Adrenal gland (tissue), 12 donors: ENCODE measurements around the gene BEND6. TPM values are rescaled to one million over a fixed set of nuclear protein-coding genes. Genes with fewer than 3 reads are reported as not detected.
"Not testable (repeated sequence)": the region's sequence is repeated elsewhere in the genome, so short reads cannot be mapped to it uniquely, and the experiment has no call there.

Experiments used
- DNase-seq, 7 donors: peaks; one replicate each; pipeline ENCODE4 v3.0.0-alpha.2; 2019 to 2020
- H3K27ac ChIP-seq, 5 donors: fragments of 200-600 bp; sonication (generic) in 4 of 5; 1 replicate in 3 of 5; 2 replicates in 2 of 5; pipeline versions ENCODE4 v1.5.1 to v1.8.0; 2016 to 2020; ENCODE audit warnings: mild to moderate bottlenecking in 1 of 5
- H3K27me3 ChIP-seq: fragments of 200-600 bp; 2 replicates; pipeline ENCODE4 v1.8.0; 2021
- H3K36me3 ChIP-seq, 2 donors: fragments of 200-600 bp; replicated peaks in 1 of 2; 1 replicate in 1 of 2; 2 replicates in 1 of 2; pipeline versions ENCODE4 v1.5.1 to v1.8.0; 2018 to 2022
- H3K4me1 ChIP-seq, 2 donors: fragments of 200-600 bp; replicated peaks in 1 of 2; 1 replicate in 1 of 2; 2 replicates in 1 of 2; pipeline versions ENCODE4 v1.5.1 to v1.8.0; 2018 to 2021
- H3K4me3 ChIP-seq, 4 donors: fragments of 200-600 bp; sonication (generic) in 3 of 4; one replicate each; pipeline ENCODE4 v1.5.1; 2016 to 2018
- H3K9me3 ChIP-seq, 3 donors: fragments of 200-600 bp; sonication (generic) in 1 of 3; replicated peaks in 1 of 3; 1 replicate in 2 of 3; 2 replicates in 1 of 3; pipeline versions ENCODE4 v1.5.1 to v1.8.0; 2016 to 2021
- POLR2A ChIP-seq, 2 donors: fragments of 450-650 bp; IDR thresholded peaks; one replicate each; pipeline ENCODE4 v1.6.1; 2017; ENCODE audit warnings: antibody characterized with exemption in 2 of 2, mild to moderate bottlenecking in 2 of 2, moderate library complexity in 1 of 2
- WGBS, 4 donors: extraction: QIAGEN DNeasy Blood & Tissue Kit in 2 of 4; methylation state at CpG; one replicate each; pipeline versions ENCODE4 v1.1.5 to v1.1.7; 2013 to 2017; 5-methylcytosine and 5-hydroxymethylcytosine counted together
- intact Hi-C, 2 donors: fragments of 100-400 bp; cut with DNase I; formaldehyde crosslinking; loops; one replicate each; pipeline versions ENCODE4 v1.14.1 to v1.15.0; 2022 to 2023
- polyA plus RNA-seq, 3 donors: library from polyadenylated mRNA; stranded (reverse); fragments of 200-250 nt in 2 of 3; fragments of 350-450 nt in 1 of 3; fragmentation: Illumina TruSeq in 1 of 3; extraction: RNeasy Lipid Tissue Mini Kit (QIAGEN cat#74804) in 1 of 3; gene quantifications; one replicate each; pipeline ENCODE4 v1.2.3, GENCODE V29; 2013 to 2014
- total RNA-seq, 9 donors: library from RNA; depleted of rRNA in 4 of 9; stranded (reverse); fragments of >200 nt in 4 of 9; fragments of 120-200 nt in 1 of 9; fragmentation: NEBNext Ultra II Directional in 1 of 9; extraction: Animal tissue kit (Norgen Biotek cat#: 25700) in 1 of 9; gene quantifications; one replicate each; pipeline versions ENCODE4 v1.1.0 to v1.2.4, GENCODE V29; 2013 to 2023
- TF ChIP-seq, protein P1 (sequence below), 6 experiments: fragments of 450-650 bp in 4 of 6; fragments of 200-600 bp in 2 of 6; sonication (generic) in 1 of 6; IDR thresholded peaks; 1 replicate in 5 of 6; 2 replicates in 1 of 6; pipeline versions ENCODE4 v1.5.1 to v1.8.0; 2016 to 2021; ENCODE audit warnings: antibody characterized with exemption in 6 of 6, mild to moderate bottlenecking in 2 of 6, moderate library complexity in 1 of 6
- donor health status: healthy with polysubstance abuse.
- donor health status: Bipolar disorder and iron deficiency.
- donor health status: DM: yes; HTN: yes; CAD: no.
- donor health status: DM: no; HTN: no; CAD: no.
- donor health status: DM: no; HTN: no; CAD: no.
- donor health status: DM: yes; HTN: yes; CAD: no.

The BEND6 gene
- total and polyA plus RNA-seq, 12 donors, result 0.67 to 6.0 (median 1.2) TPM; not detected in 1

DNA sequence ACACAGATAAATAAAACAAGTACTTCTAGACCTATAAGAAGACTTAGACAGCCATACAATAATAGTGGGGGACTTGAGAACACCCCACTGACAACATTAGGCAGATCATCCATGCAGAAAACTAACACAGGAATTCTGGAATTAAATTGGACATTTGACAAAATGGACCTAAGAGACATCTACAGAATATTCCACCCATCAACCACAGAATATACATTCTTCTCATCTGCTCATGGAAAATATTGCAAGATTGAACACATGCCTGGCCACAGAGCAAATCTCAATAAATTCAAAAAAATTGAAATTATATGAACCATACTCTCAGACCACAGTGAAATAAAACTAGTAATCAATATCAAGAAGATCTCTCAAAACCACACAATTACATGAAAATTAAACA, 47.3 kb downstream of the BEND6 start:
- intact Hi-C loops, result no loop called here
- Histone ChIP-seq H3K27me3 (no peaks in the 10 kb centered on the region), H3K36me3 (no peaks in the 10 kb centered on the region), H3K4me1 (no peaks in the 10 kb centered on the region), H3K9me3 (no peaks in the 10 kb centered on the region), H3K4me3 (no peak overlapping the region), H3K27ac (no peak overlapping the region)
- TF ChIP-seq, protein P1, sequence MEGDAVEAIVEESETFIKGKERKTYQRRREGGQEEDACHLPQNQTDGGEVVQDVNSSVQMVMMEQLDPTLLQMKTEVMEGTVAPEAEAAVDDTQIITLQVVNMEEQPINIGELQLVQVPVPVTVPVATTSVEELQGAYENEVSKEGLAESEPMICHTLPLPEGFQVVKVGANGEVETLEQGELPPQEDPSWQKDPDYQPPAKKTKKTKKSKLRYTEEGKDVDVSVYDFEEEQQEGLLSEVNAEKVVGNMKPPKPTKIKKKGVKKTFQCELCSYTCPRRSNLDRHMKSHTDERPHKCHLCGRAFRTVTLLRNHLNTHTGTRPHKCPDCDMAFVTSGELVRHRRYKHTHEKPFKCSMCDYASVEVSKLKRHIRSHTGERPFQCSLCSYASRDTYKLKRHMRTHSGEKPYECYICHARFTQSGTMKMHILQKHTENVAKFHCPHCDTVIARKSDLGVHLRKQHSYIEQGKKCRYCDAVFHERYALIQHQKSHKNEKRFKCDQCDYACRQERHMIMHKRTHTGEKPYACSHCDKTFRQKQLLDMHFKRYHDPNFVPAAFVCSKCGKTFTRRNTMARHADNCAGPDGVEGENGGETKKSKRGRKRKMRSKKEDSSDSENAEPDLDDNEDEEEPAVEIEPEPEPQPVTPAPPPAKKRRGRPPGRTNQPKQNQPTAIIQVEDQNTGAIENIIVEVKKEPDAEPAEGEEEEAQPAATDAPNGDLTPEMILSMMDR (IDR thresholded peaks at IDR 0.05), result no peak
- no peak for TF ChIP-seq POLR2A (IDR thresholded peaks at IDR 0.05)
- DNase-seq, result no peak

DNA sequence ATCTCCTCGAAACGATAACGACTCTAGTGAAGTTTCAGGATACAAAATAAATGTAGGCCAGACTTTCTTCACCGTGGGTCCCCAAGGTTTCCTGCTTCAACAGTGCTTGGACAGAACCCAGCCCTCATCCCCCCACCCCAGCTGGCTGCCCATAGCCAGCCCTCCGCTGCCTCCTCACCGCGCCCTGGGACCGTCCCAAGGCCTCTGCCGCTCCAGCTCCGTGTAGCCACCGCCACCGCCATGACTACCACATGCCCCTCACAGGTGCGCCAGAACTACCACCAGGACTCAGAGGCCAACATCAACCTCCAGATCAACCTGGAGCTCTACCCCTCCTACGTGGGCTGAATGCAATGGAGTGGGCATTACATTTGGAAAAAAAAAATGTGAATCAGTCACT, 49.4 kb downstream of the BEND6 start:
- H3K9me3 ChIP-seq, result no peaks in the 10 kb centered on the region
- H3K4me1 ChIP-seq, result no peaks in the 10 kb centered on the region
- no peak overlapping the region for H3K4me3 ChIP-seq
- no peak for DNase-seq
- WGBS, 4 donors, result 95 to 97% (median 96%) methylated on average over 12 to 14 of the region's 14 CpGs
- intact Hi-C loops, result no loop called here
- H3K27me3 ChIP-seq, result no peaks in the 10 kb centered on the region
- no peak overlapping the region for H3K27ac ChIP-seq
- no peaks in the 10 kb centered on the region for H3K36me3 ChIP-seq
- TF ChIP-seq, protein P1 (IDR thresholded peaks at IDR 0.05), result no peak
- TF ChIP-seq POLR2A (IDR thresholded peaks at IDR 0.05), result no peak

DNA sequence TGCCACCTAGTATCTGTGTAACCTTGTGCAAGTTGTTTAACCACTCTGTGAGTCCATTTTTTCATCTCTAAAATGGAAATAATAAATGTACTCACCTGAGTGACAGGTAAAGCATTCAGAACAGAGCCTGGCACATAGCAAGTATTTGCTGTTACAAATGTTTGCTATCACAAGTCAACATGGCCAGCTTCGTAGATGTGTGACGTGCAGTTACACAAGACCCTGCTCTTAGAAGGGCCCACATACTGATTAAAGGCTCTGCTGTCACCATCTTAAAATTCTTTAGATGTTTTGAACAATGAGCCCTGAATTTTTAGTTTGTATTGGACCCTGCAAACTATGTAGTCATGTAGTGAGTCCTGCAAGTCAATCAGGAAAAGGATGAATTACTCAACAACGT, 51.2 kb downstream of the BEND6 start:
- no peaks in the 10 kb centered on the region for H3K9me3 ChIP-seq
- WGBS, 4 donors, result 64 to 70% (median 65%) methylated on average over 3 of the region's 3 CpGs
- H3K27me3 ChIP-seq, result no peaks in the 10 kb centered on the region
- no peak for TF ChIP-seq POLR2A (IDR thresholded peaks at IDR 0.05)
- TF ChIP-seq, protein P1 (IDR thresholded peaks at IDR 0.05), result no peak
- H3K4me3 ChIP-seq, result no peak overlapping the region
- intact Hi-C loops, result no loop called here
- H3K4me1 ChIP-seq, result no peaks in the 10 kb centered on the region
- H3K36me3 ChIP-seq, result no peaks in the 10 kb centered on the region
- DNase-seq, result no peak
- no peak overlapping the region for H3K27ac ChIP-seq

DNA sequence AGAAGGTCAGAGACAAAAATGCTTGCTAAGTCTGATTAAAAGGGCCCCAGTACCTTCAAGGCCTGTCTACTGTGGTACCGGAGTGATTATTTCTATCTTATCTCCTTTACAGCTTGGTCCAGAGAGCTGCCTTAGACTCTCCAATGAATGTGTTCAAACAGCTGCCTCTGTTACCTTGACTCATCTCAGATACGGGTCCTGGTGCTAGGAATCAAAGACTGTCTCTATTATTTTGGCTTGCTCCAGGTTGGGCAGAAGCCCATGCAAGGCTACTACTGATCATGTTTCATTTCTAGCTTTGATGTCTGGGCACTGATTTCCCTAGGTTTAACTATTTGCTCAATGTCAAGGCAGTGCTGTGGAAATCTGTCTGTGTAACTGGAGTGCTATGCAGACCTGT, 53.2 kb downstream of the BEND6 start:
- WGBS, 4 donors, result 51 to 64% (median 56%) methylated on average over 2 of the region's 2 CpGs
- H3K9me3 ChIP-seq, intact Hi-C loops: not testable (repeated sequence)

DNA sequence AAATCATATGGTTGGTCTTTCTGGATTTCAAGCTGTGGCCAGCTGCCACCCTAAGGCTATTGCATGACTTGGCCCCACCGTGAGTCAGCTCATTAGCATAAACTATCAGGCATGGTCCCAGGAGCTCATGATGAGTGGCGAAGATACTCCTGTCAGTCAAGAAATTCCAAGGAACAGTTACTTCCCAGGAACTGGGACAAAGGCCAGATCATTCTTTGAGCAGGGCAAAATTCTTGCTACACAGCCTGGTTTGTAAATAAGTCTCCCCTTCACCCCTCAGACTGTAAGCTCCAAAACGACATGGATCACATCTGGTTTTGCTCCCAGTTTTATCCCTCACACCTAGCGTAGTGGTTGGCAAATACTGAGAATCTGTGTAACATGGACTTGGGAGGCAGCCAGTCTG, 58.6 kb downstream of the BEND6 start:
- Histone ChIP-seq H3K4me3 (no peak overlapping the region), H3K27ac (no peak overlapping the region), H3K36me3 (no peaks in the 10 kb centered on the region), H3K27me3 (no peaks in the 10 kb centered on the region), H3K9me3 (peaks cover 0 to 3% (median 0%) of the 10 kb centered on the region in 3 donors), H3K4me1 (no peaks in the 10 kb centered on the region)
- whole genome bisulfite sequencing, 4 donors, result 52 to 83% (median 65%) methylated on average over 2 to 4 of the region's 4 CpGs
- no peak for DNase-seq
- TF ChIP-seq, protein P1 (IDR thresholded peaks at IDR 0.05), result no peak
- no peak for TF ChIP-seq POLR2A (IDR thresholded peaks at IDR 0.05)
- intact Hi-C loops, result loop anchor here in 1 of 2 donors (10.0 kb wide), 1 partner anchor 109 kb away; no protein-coding TSS in a partner anchor

More for the DNA sequence above, 53.2 kb downstream of the BEND6 start:
- not testable (repeated sequence) for H3K27ac ChIP-seq, H3K4me1 ChIP-seq, H3K36me3 ChIP-seq, H3K4me3 ChIP-seq, H3K27me3 ChIP-seq
- peak in 2 of 7 donors; percentile 16 to 31 for DNase-seq
